NOMO-1 treated with DMSO at 0.1 percent for 48 hours (cell line): ENCODE measurements around the gene B4GALT3.

Source experiments
- DNase-seq: peaks from one replicate; lab custom pipeline; 2025; ENCODE audit not compliant: unreplicated experiment; lab: John Stamatoyannopoulos, UW

The B4GALT3 gene

GRCh38 chr1:161130266-161130665, 47.0 kb downstream of the B4GALT3 start:
- no peak for DNase-seq

GRCh38 chr1:161128591-161129420, 48.5 kb downstream of the B4GALT3 start:
- no peak for DNase-seq

- peak; percentile 41 for DNase-seq
Measured at GRCh38 chr1:161127649-161128048, 49.7 kb downstream of the B4GALT3 start.

GRCh38 chr1:161122967-161123366, 54.3 kb downstream of the B4GALT3 start:
- no peak for DNase-seq

GRCh38 chr1:161121834-161122233, 55.5 kb downstream of the B4GALT3 start:
- DNase-seq: peak; percentile 59
